ENCODE results near the gene ZNF367.
A peak's percentile ranks its signal among the peaks of the same experiment; 100 is the strongest.

The ZNF367 gene

GRCh38 chr9:96436063-96436455, 17.9 kb upstream of the ZNF367 start:
- no peak overlapping the region for H3K4me3 ChIP-seq (ENCODE audit: low read length)
- no peak overlapping the region for H3K9ac ChIP-seq (ENCODE audit: low read depth, low read length)
- 91% methylated on average over 2 of the region's 2 CpGs for WGBS
- no peak overlapping the region for H3K27ac ChIP-seq (ENCODE audit: low read depth, low read length)
- no peaks in the 10 kb centered on the region for H3K9me3 ChIP-seq (ENCODE audit: insufficient read depth, low read depth, low read length)
- no peaks in the 10 kb centered on the region for H3K4me1 ChIP-seq (ENCODE audit: insufficient read depth, low read length)
- no peaks in the 10 kb centered on the region for H3K27me3 ChIP-seq (ENCODE audit: insufficient read depth, low read length)
- no peaks in the 10 kb centered on the region for H3K36me3 ChIP-seq (ENCODE audit: insufficient read depth, low read length)

DNA sequence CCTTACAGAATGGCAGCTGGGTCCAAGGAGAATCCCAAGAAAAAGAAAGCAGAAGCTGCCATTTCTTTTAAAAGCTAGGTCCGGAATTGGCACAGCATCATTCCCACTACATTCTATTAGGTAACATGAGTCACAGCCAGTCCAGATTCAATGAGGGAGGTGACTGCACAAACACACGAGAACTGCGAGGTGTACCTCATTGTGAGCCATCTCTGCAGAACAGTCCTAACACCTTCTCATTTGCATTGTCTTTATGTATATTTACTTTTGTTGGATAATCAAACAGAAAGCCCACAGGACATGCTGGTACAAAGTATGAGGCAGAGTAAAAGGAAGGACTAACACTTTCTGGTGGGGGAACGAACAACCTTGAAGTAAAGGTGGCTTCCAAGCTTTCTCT, 17.2 kb upstream of the ZNF367 start:
- Histone ChIP-seq H3K9me3 (ENCODE audit: insufficient read depth, low read depth, low read length) (no peaks in the 10 kb centered on the region), H3K36me3 (ENCODE audit: insufficient read depth, low read length) (no peaks in the 10 kb centered on the region), H3K4me3 (ENCODE audit: low read length) (no peak overlapping the region), H3K9ac (ENCODE audit: low read depth, low read length) (no peak overlapping the region), H3K4me1 (ENCODE audit: insufficient read depth, low read length) (no peaks in the 10 kb centered on the region), H3K27ac (ENCODE audit: low read depth, low read length) (no peak overlapping the region), H3K27me3 (ENCODE audit: insufficient read depth, low read length) (no peaks in the 10 kb centered on the region)
- 95% methylated on average over 4 of the region's 4 CpGs for whole genome bisulfite sequencing

- Histone ChIP-seq H3K4me3 (ENCODE audit: low read length) (no peak overlapping the region), H3K36me3 (ENCODE audit: insufficient read depth, low read length) (no peaks in the 10 kb centered on the region), H3K4me1 (ENCODE audit: insufficient read depth, low read length) (no peaks in the 10 kb centered on the region), H3K9me3 (ENCODE audit: insufficient read depth, low read depth, low read length) (no peaks in the 10 kb centered on the region), H3K27ac (ENCODE audit: low read depth, low read length) (no peak overlapping the region), H3K27me3 (ENCODE audit: insufficient read depth, low read length) (no peaks in the 10 kb centered on the region), H3K9ac (ENCODE audit: low read depth, low read length) (no peak overlapping the region)
- WGBS = 80% methylated on average over 2 of the region's 2 CpGs
These were observed 12.2 kb upstream of the ZNF367 start for GRCh38 chr9:96430377-96430776.

GRCh38 chr9:96429732-96430131, 11.6 kb upstream of the ZNF367 start:
- H3K9me3 ChIP-seq (ENCODE audit: insufficient read depth, low read depth, low read length) = no peaks in the 10 kb centered on the region
- no peak overlapping the region for H3K9ac ChIP-seq (ENCODE audit: low read depth, low read length)
- no peaks in the 10 kb centered on the region for H3K36me3 ChIP-seq (ENCODE audit: insufficient read depth, low read length)
- H3K4me3 ChIP-seq (ENCODE audit: low read length) = no peak overlapping the region
- no peaks in the 10 kb centered on the region for H3K27me3 ChIP-seq (ENCODE audit: insufficient read depth, low read length)
- no peak overlapping the region for H3K27ac ChIP-seq (ENCODE audit: low read depth, low read length)
- no peaks in the 10 kb centered on the region for H3K4me1 ChIP-seq (ENCODE audit: insufficient read depth, low read length)

- Histone ChIP-seq H3K27me3 (ENCODE audit: insufficient read depth, low read length) (no peaks in the 10 kb centered on the region), H3K4me3 (ENCODE audit: low read length) (no peak overlapping the region), H3K36me3 (ENCODE audit: insufficient read depth, low read length) (no peaks in the 10 kb centered on the region), H3K9ac (ENCODE audit: low read depth, low read length) (no peak overlapping the region), H3K4me1 (ENCODE audit: insufficient read depth, low read length) (peaks cover 7% of the 10 kb centered on the region), H3K9me3 (ENCODE audit: insufficient read depth, low read depth, low read length) (no peaks in the 10 kb centered on the region), H3K27ac (ENCODE audit: low read depth, low read length) (no peak overlapping the region)
- WGBS = 91% methylated on average over 4 of the region's 4 CpGs
These were observed 7.5 kb upstream of the ZNF367 start for GRCh38 chr9:96425500-96426169.

DNA sequence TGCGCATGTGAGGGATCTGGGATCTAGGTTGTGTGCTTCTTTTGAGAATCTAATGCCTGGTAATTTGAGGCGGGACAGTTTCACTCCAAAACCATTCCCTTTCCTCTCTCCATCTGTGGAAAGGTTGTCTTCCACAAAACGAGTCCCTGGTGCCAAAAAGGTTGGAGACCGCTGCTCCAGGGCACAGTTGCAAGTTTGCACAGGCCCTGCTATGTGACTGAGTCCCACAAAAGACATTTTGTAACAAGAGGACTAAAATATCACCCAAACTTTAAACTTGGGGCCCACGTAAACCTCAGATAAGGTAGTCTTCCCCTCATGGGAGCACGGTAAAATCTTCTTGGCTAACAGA, 5.8 kb upstream of the ZNF367 start:
- WGBS = 87% methylated on average over 6 of the region's 6 CpGs
- Histone ChIP-seq H3K27ac (ENCODE audit: low read depth, low read length) (no peak overlapping the region), H3K9ac (ENCODE audit: low read depth, low read length) (no peak overlapping the region)

DNA sequence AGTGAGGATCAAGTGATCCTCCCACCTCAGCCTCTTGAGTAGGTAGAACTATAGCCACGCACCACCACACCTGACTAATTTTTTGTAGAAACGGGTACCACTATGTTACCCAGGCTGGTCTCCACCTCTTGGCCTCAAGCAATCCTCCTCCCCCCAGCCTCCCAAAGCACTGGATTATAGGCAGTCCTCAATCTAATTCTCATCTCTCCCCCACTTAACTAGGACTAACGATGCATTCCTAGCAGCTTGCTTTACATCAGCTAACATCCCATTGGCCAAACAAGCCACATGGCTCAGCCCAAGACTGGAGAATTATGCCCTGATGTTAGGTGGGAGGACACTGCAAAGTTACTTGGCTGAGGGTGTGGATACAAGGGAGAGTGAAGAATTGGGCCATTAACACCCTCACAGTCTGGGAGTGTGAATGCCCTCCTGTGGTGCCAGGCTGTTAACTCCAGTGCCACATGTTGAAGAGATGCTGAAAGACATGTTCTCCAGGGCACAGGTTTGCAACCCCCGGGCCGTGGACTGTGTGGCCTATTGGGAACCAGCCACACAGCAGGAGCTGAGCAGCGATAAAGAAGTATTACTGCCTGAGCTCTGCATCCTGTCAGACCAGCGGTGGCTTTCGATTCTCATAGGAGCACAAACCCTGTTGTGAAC, 5.3 kb upstream of the ZNF367 start:
- H3K9ac ChIP-seq (ENCODE audit: low read depth, low read length) = no peak overlapping the region
- H3K9me3 ChIP-seq (ENCODE audit: insufficient read depth, low read depth, low read length) = no peaks in the 10 kb centered on the region
- peaks cover 20% of the 10 kb centered on the region for H3K4me1 ChIP-seq (ENCODE audit: insufficient read depth, low read length)
- H3K27me3 ChIP-seq (ENCODE audit: insufficient read depth, low read length) = no peaks in the 10 kb centered on the region
- no peak overlapping the region for H3K27ac ChIP-seq (ENCODE audit: low read depth, low read length)
- H3K36me3 ChIP-seq (ENCODE audit: insufficient read depth, low read length) = no peaks in the 10 kb centered on the region
- WGBS = 72% methylated on average over 8 of the region's 8 CpGs
- H3K4me3 ChIP-seq (ENCODE audit: low read length) = no peak overlapping the region

More for the DNA sequence above, 5.8 kb upstream of the ZNF367 start:
- Histone ChIP-seq H3K36me3 (ENCODE audit: insufficient read depth, low read length) (no peaks in the 10 kb centered on the region), H3K9me3 (ENCODE audit: insufficient read depth, low read depth, low read length) (no peaks in the 10 kb centered on the region), H3K27me3 (ENCODE audit: insufficient read depth, low read length) (no peaks in the 10 kb centered on the region), H3K4me3 (ENCODE audit: low read length) (no peak overlapping the region), H3K4me1 (ENCODE audit: insufficient read depth, low read length) (peaks cover 20% of the 10 kb centered on the region)

- peak overlapping the region; percentile 95 for H3K27ac ChIP-seq (ENCODE audit: low read depth, low read length)
- WGBS = 36% methylated on average over 6 of the region's 6 CpGs
- H3K27me3 ChIP-seq (ENCODE audit: insufficient read depth, low read length) = no peaks in the 10 kb centered on the region
- H3K9ac ChIP-seq (ENCODE audit: low read depth, low read length) = peak overlapping the region; percentile 90
- peak overlapping the region; percentile 71 for H3K4me3 ChIP-seq (ENCODE audit: low read length)
- H3K9me3 ChIP-seq (ENCODE audit: insufficient read depth, low read depth, low read length) = no peaks in the 10 kb centered on the region
- H3K4me1 ChIP-seq (ENCODE audit: insufficient read depth, low read length) = peaks cover 25% of the 10 kb centered on the region
- no peaks in the 10 kb centered on the region for H3K36me3 ChIP-seq (ENCODE audit: insufficient read depth, low read length)
These were observed 2.5 kb upstream of the ZNF367 start for GRCh38 chr9:96420468-96421219.

- WGBS = 66% methylated on average over 2 of the region's 2 CpGs
- H3K9ac ChIP-seq (ENCODE audit: low read depth, low read length) = peak overlapping the region; percentile 90
- H3K27ac ChIP-seq (ENCODE audit: low read depth, low read length) = peak overlapping the region; percentile 95
- peak overlapping the region; percentile 71 for H3K4me3 ChIP-seq (ENCODE audit: low read length)
- no peaks in the 10 kb centered on the region for H3K27me3 ChIP-seq (ENCODE audit: insufficient read depth, low read length)
- no peaks in the 10 kb centered on the region for H3K36me3 ChIP-seq (ENCODE audit: insufficient read depth, low read length)
- H3K4me1 ChIP-seq (ENCODE audit: insufficient read depth, low read length) = peaks cover 25% of the 10 kb centered on the region
- no peaks in the 10 kb centered on the region for H3K9me3 ChIP-seq (ENCODE audit: insufficient read depth, low read depth, low read length)
These were observed 1.5 kb upstream of the ZNF367 start for GRCh38 chr9:96419691-96419969.

- Histone ChIP-seq H3K4me1 (ENCODE audit: insufficient read depth, low read length) (peaks cover 25% of the 10 kb centered on the region), H3K9ac (ENCODE audit: low read depth, low read length) (peak overlapping the region; percentile 90), H3K4me3 (ENCODE audit: low read length) (peak overlapping the region; percentile 71), H3K36me3 (ENCODE audit: insufficient read depth, low read length) (no peaks in the 10 kb centered on the region), H3K9me3 (ENCODE audit: insufficient read depth, low read depth, low read length) (no peaks in the 10 kb centered on the region), H3K27me3 (ENCODE audit: insufficient read depth, low read length) (no peaks in the 10 kb centered on the region), H3K27ac (ENCODE audit: low read depth, low read length) (peak overlapping the region; percentile 95)
- WGBS = under 1% methylated on average over 57 of the region's 58 CpGs
These were observed 935 bp upstream of the ZNF367 start for GRCh38 chr9:96418920-96419690.

DNA sequence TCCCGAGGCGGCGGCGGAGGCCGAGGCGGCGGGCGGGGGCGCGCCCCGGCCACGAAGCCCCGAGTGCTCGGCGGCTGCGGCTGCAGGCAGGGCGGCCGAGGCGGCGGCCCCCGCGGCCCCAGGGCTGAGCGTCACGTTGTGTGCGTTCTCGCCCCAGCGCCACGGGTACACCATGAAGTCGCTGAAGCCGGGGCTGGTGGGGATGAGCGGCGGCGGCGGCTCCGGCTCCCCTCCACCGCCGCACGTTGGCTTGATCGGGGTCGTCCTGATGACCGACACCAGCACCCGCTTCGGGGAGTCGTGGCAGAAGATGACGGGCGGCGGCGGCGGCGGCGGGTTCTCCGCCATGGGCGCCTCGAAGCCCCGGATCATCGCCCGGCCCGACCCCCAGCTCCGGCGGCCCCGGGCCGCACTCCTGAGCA, 498 bp downstream of the ZNF367 start:
- Histone ChIP-seq H3K9ac (ENCODE audit: low read depth, low read length) (peak overlapping the region; percentile 90), H3K27ac (ENCODE audit: low read depth, low read length) (peak overlapping the region; percentile 95), H3K27me3 (ENCODE audit: insufficient read depth, low read length) (no peaks in the 10 kb centered on the region), H3K4me1 (ENCODE audit: insufficient read depth, low read length) (peaks cover 30% of the 10 kb centered on the region), H3K4me3 (ENCODE audit: low read length) (peak overlapping the region; percentile 71), H3K9me3 (ENCODE audit: insufficient read depth, low read depth, low read length) (no peaks in the 10 kb centered on the region), H3K36me3 (ENCODE audit: insufficient read depth, low read length) (no peaks in the 10 kb centered on the region)
- WGBS = under 1% methylated on average over 62 of the region's 62 CpGs
